ELR (cell line): ENCODE data around the gene CCDC57.
"Not testable (repeated sequence)": the region's sequence is repeated elsewhere in the genome, so short reads cannot be mapped to it uniquely, and the experiment has no call there.

Experiments
- DNase-seq: peaks from one replicate; pipeline ENCODE4 v3.0.0-alpha.2; 2015; ENCODE audit warnings: low read depth

CCDC57 gene

GRCh38 chr17:82223517-82223916 lies 10.9 kb upstream of the CCDC57 start:
- no peak for DNase-seq

- no peak for DNase-seq
Measured at GRCh38 chr17:82222816-82223215, 10.2 kb upstream of the CCDC57 start.

GRCh38 chr17:82221341-82221902 lies 8.8 kb upstream of the CCDC57 start:
- no peak for DNase-seq

GRCh38 chr17:82219753-82220709 lies 7.4 kb upstream of the CCDC57 start:
- DNase-seq, result no peak

- DNase-seq, result no peak
Measured at GRCh38 chr17:82219083-82219482, 6.4 kb upstream of the CCDC57 start.

GRCh38 chr17:82218349-82219075 lies 5.9 kb upstream of the CCDC57 start:
- no peak for DNase-seq

- DNase-seq, result peak; percentile 98
Measured at GRCh38 chr17:82217530-82218204, 5.0 kb upstream of the CCDC57 start.

GRCh38 chr17:82217120-82217529 lies 4.5 kb upstream of the CCDC57 start:
- DNase-seq, result peak; percentile 82

- peak; percentile 88 for DNase-seq
Measured at GRCh38 chr17:82216301-82217119, 3.9 kb upstream of the CCDC57 start.

- no peak for DNase-seq
Measured at GRCh38 chr17:82215972-82216300, 3.3 kb upstream of the CCDC57 start.

- DNase-seq, result no peak
Measured at GRCh38 chr17:82215095-82215971, 2.7 kb upstream of the CCDC57 start.

GRCh38 chr17:82214012-82214628 lies 1.5 kb upstream of the CCDC57 start:
- DNase-seq, result no peak

GRCh38 chr17:82213251-82214011 lies 789 bp upstream of the CCDC57 start:
- peak; percentile 89 for DNase-seq

GRCh38 chr17:82210655-82211054 lies 2.0 kb downstream of the CCDC57 start:
- not testable (repeated sequence) for DNase-seq

GRCh38 chr17:82205720-82206508 lies 6.7 kb downstream of the CCDC57 start:
- peak; percentile 95 for DNase-seq

- DNase-seq, result peak; percentile 97
Measured at GRCh38 chr17:82204831-82205719, 7.6 kb downstream of the CCDC57 start.

- no peak for DNase-seq
Measured at GRCh38 chr17:82203920-82204319, 8.7 kb downstream of the CCDC57 start.
